Hepatocyte (in vitro differentiated cells): ENCODE data around the gene DCAF15. TPM values are rescaled to one million over a fixed set of nuclear protein-coding genes. Genes with fewer than 3 reads are reported as not detected.

Experiments
- DNase-seq: peaks from one replicate; pipeline ENCODE4 v3.0.0-alpha.2; 2016; ENCODE audit warnings: low spot score
- H2AFZ ChIP-seq: fragments of 200-600 bp; sonication (generic); 2 replicates; pipeline ENCODE4 v1.6.0; 2016; ENCODE audit warnings: antibody characterized with exemption, mild to moderate bottlenecking
- H3K27ac ChIP-seq: fragments of 200-600 bp; sonication (generic); 2 replicates; pipeline ENCODE4 v1.5.1; 2016; ENCODE audit warnings: mild to moderate bottlenecking
- H3K27me3 ChIP-seq: fragments of 200-600 bp; sonication (generic); 2 replicates; pipeline ENCODE4 v1.6.1; 2016
- H3K36me3 ChIP-seq: fragments of 200-600 bp; sonication (generic); replicated peaks from 2 replicates; pipeline ENCODE4 v1.5.1; 2016; ENCODE audit warnings: low read depth; ENCODE audit not compliant: insufficient read depth
- H3K4me1 ChIP-seq: fragments of 200-600 bp; sonication (generic); 2 replicates; pipeline ENCODE4 v1.5.1; 2016; ENCODE audit warnings: mild to moderate bottlenecking, moderate library complexity; ENCODE audit not compliant: insufficient read depth
- H3K4me2 ChIP-seq: fragments of 200-600 bp; sonication (generic); 2 replicates; pipeline ENCODE4 v1.6.0; 2016
- H3K4me3 ChIP-seq: fragments of 200-600 bp; sonication (generic); 2 replicates; pipeline ENCODE4 v1.5.1; 2016; ENCODE audit warnings: mild to moderate bottlenecking
- H3K79me2 ChIP-seq: fragments of 200-600 bp; sonication (generic); 2 replicates; pipeline ENCODE4 v1.6.0; 2017; ENCODE audit warnings: mild to moderate bottlenecking
- H3K9me2 ChIP-seq: fragments of 200-600 bp; sonication (generic); replicated peaks from 2 replicates; pipeline ENCODE4 v1.6.0; 2017; ENCODE audit warnings: mild to moderate bottlenecking; ENCODE audit not compliant: insufficient read depth
- H3K9me3 ChIP-seq: fragments of 200-600 bp; sonication (generic); 2 replicates; pipeline ENCODE4 v1.5.1; 2016; ENCODE audit warnings: low read depth, mild to moderate bottlenecking
- H4K20me1 ChIP-seq: fragments of 200-600 bp; sonication (generic); 2 replicates; pipeline ENCODE4 v1.6.0; 2016; ENCODE audit warnings: mild to moderate bottlenecking; ENCODE audit not compliant: insufficient read depth, poor library complexity, severe bottlenecking
- EZH2 ChIP-seq: fragments of 200-600 bp; sonication (generic); IDR thresholded peaks from 2 replicates; pipeline ENCODE4 v1.6.1; 2016; ENCODE audit warnings: antibody characterized with exemption, mild to moderate bottlenecking, borderline replicate concordance
- EZH2phosphoT487 ChIP-seq: fragments of 200-600 bp; sonication (generic); IDR thresholded peaks from one replicate; pipeline ENCODE4 v1.6.1; 2018; ENCODE audit warnings: antibody characterized with exemption, mild to moderate bottlenecking, low read depth, moderate library complexity; ENCODE audit not compliant: unreplicated experiment, severe bottlenecking
- WGBS: methylation state at CpG from one replicate; pipeline ENCODE4 v1.1.6; 2016; ENCODE audit warnings: low lambda C conversion rate; ENCODE audit errors: missing lambda C conversion rate; 5-methylcytosine and 5-hydroxymethylcytosine counted together
- polyA plus RNA-seq: library from polyadenylated mRNA; unstranded; fragments of >200 nt; fragmentation: Nextera tagmentation; extraction: Ambion mirVana; gene quantifications from 2 replicates; pipeline ENCODE4 v1.2.1, GENCODE V29; 2016
- total RNA-seq: library from RNA; depleted of rRNA; stranded (reverse); fragments of >200 nt; gene quantifications from 2 replicates; pipeline ENCODE4 v1.2.3, GENCODE V29; 2014
- TF ChIP-seq, protein P1 (sequence below): fragments of 200-600 bp; sonication (generic); IDR thresholded peaks from 2 replicates; pipeline ENCODE4 v1.5.1; 2016; ENCODE audit warnings: antibody characterized with exemption, mild to moderate bottlenecking; ENCODE audit not compliant: poor library complexity

DCAF15 gene
- total and polyA plus RNA-seq, 2 experiments from 2014 or later = 13.4 to 16.4 TPM

DNA sequence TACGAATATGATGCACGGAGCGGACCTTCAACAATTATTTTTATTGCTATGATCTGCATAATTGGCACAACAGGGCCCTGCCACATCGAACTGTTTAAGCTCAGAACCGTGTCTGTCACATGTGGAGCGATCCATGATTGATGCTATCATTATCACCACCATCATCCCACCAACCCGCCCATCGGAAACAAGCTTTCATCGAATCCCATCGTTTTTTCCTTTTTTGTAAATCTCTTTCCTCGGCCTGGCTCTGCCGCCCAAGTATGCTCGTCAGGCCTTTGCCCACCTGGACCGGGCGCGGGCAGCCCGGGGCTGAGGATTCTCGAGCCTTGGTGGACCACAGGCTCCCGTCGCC lies 533 bp upstream of the DCAF15 start:
- Histone ChIP-seq H3K4me2 (peak overlapping the region; percentile 70), H3K79me2 (peaks cover 23% of the 10 kb centered on the region), H3K27me3 (no peaks in the 10 kb centered on the region), H2AFZ (no peak overlapping the region), H3K9me3 (no peaks in the 10 kb centered on the region), H3K4me3 (no peak overlapping the region), H3K27ac (no peak overlapping the region), H3K4me1 (peaks cover 5% of the 10 kb centered on the region), H4K20me1 (no peaks in the 10 kb centered on the region), H3K9me2 (no peaks in the 10 kb centered on the region), H3K36me3 (no peaks in the 10 kb centered on the region)
- TF ChIP-seq EZH2phosphoT487 (no peak), EZH2 (no peak)
- TF ChIP-seq, protein P1, sequence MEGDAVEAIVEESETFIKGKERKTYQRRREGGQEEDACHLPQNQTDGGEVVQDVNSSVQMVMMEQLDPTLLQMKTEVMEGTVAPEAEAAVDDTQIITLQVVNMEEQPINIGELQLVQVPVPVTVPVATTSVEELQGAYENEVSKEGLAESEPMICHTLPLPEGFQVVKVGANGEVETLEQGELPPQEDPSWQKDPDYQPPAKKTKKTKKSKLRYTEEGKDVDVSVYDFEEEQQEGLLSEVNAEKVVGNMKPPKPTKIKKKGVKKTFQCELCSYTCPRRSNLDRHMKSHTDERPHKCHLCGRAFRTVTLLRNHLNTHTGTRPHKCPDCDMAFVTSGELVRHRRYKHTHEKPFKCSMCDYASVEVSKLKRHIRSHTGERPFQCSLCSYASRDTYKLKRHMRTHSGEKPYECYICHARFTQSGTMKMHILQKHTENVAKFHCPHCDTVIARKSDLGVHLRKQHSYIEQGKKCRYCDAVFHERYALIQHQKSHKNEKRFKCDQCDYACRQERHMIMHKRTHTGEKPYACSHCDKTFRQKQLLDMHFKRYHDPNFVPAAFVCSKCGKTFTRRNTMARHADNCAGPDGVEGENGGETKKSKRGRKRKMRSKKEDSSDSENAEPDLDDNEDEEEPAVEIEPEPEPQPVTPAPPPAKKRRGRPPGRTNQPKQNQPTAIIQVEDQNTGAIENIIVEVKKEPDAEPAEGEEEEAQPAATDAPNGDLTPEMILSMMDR = no peak
- peak; percentile 7 for DNase-seq
- 19% methylated on average over 20 of the region's 20 CpGs for WGBS

DNA sequence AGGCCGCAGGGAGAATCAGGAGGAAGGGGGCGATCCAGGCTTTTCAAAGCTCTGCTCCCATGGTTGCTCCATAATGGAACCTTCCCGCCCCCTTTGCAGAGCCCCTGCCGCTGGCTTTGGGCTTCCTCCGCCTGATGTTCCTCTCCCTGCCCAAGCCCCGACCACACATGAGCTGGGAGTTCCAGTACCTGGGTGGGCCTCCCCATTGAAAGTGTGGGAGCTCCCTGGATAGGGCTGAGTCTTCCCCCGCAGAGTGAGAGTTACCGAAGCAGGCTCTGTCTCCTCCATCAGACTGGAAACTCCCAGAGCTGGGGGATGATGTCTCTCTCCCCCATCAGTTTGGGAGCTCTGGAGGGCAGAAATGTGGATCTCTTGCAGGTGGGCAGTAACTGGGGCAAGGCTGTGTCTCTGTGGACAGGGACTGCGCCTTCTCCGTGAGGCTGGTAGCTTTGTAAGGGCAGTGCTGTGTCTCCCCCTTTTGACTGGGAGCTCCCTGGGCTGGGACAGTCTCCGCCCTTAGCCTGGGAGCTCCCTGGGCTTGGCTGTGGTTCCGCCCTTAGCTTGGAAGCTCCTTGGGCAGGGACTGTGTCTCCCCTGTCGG lies 722 bp downstream of the DCAF15 start:
- 17% methylated on average over 11 of the region's 13 CpGs for WGBS

DNA sequence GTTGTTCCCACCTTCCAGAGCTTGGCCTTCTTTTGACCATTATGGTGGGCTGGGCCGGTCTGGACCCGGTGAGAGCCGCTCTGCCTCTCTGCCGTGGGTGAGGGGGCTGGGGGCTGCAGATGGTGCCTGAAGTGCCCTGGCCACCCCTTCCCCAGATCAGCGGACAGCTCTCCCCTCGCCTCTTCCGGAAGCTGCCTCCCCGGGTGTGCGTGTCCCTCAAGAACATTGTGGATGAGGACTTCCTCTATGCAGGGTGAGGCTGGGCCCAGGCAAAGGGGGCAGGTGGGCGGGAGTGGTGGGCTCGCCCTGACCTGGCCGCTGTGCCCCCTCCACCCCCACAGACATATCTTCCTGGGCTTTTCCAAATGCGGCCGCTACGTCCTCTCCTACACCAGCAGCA lies 1.9 kb downstream of the DCAF15 start:
- Histone ChIP-seq H3K4me2 (peak overlapping the region; percentile 85), H3K9me2 (no peaks in the 10 kb centered on the region), H2AFZ (no peak overlapping the region), H3K9me3 (no peaks in the 10 kb centered on the region), H3K4me1 (peaks cover 5% of the 10 kb centered on the region), H4K20me1 (no peaks in the 10 kb centered on the region), H3K27ac (no peak overlapping the region), H3K36me3 (no peaks in the 10 kb centered on the region), H3K27me3 (no peaks in the 10 kb centered on the region), H3K4me3 (no peak overlapping the region), H3K79me2 (peaks cover 23% of the 10 kb centered on the region)
- TF ChIP-seq, protein P1 = no peak
- no peak for TF ChIP-seq EZH2phosphoT487
- no peak for TF ChIP-seq EZH2
- no peak for DNase-seq
- WGBS = 96% methylated on average over 13 of the region's 15 CpGs

More for the DNA sequence above, 722 bp downstream of the DCAF15 start:
- Histone ChIP-seq H3K9me2 (no peaks in the 10 kb centered on the region), H3K4me1 (peaks cover 5% of the 10 kb centered on the region), H3K9me3 (no peaks in the 10 kb centered on the region), H3K36me3 (no peaks in the 10 kb centered on the region), H2AFZ (no peak overlapping the region), H3K4me3 (peak overlapping the region; percentile 37), H3K4me2 (peak overlapping the region; percentile 85), H3K79me2 (peaks cover 23% of the 10 kb centered on the region), H3K27ac (peak overlapping the region; percentile 52), H4K20me1 (no peaks in the 10 kb centered on the region), H3K27me3 (no peaks in the 10 kb centered on the region)
- TF ChIP-seq, protein P1 = no peak
- no peak for TF ChIP-seq EZH2
- TF ChIP-seq EZH2phosphoT487 = no peak
- DNase-seq = peak; percentile 59
